Measurements from ENCODE around the gene C4B. TPM values are rescaled to one million over a fixed set of nuclear protein-coding genes. Genes with fewer than 3 reads are reported as not detected.
A peak's percentile ranks its signal among the peaks of the same experiment; 100 is the strongest.

The C4B gene
- total and polyA plus RNA-seq, 9 of the 15 experiments (the other 6 are each of a cell fraction or from before 2014, with no cell fraction given), result 0.32 to 8.8 (median 5.4) TPM

- TF ChIP-seq ZNF592 (IDR thresholded peaks at IDR 0.05) (peak; percentile 94), TCF7 (IDR thresholded peaks at IDR 0.05; ENCODE audit: borderline replicate concordance) (no peak), ZNF143 (CRISPR knock-in tag; IDR thresholded peaks at IDR 0.05) (no peak), CLOCK (CRISPR knock-in tag; IDR thresholded peaks at IDR 0.05; ENCODE audit: borderline replicate concordance) (peak; percentile 51; the same call in 1 of the 2 replicates), MNT (conservative IDR thresholded peaks at IDR 0.05) (peak in 1 of 2 experiments; percentile 12; a peak in 1 of 4 replicates), ATF6 (CRISPR knock-in tag; IDR thresholded peaks at IDR 0.05) (no peak), BRF2 (IDR thresholded peaks at IDR 0.05; ENCODE audit: borderline replicate concordance, insufficient read depth, insufficient read length) (no peak), HDAC2 (IDR thresholded peaks at IDR 0.05) (peak; percentile 47; the same call in 1 of the 2 replicates)
These were observed 31.3 kb downstream of the C4B start (continued) for GRCh38 chr6:32045811-32046449.

Measured in K562 (cell line).